HG02798 (cell line): ENCODE data around the gene MUC5AC.
"Not testable (repeated sequence)": the region's sequence is repeated elsewhere in the genome, so short reads cannot be mapped to it uniquely, and the experiment has no call there.

Experiments
- ATAC-seq: cut with Tn5 transposase; IDR thresholded peaks from one replicate; pipeline ENCODE4 v1.9.1; 2021; ENCODE audit warnings: mild to moderate bottlenecking; ENCODE audit not compliant: unreplicated experiment, poor library complexity

The MUC5AC gene

GRCh38 chr11:1203505-1204271 is 45.9 kb downstream of the MUC5AC start:
- no peak for ATAC-seq

GRCh38 chr11:1204381-1205101 is 46.8 kb downstream of the MUC5AC start:
- no peak for ATAC-seq

GRCh38 chr11:1205121-1205986 is 47.6 kb downstream of the MUC5AC start:
- no peak for ATAC-seq

- no peak for ATAC-seq
These were observed 48.2 kb downstream of the MUC5AC start for GRCh38 chr11:1205987-1206331.

GRCh38 chr11:1206391-1207271 is 48.9 kb downstream of the MUC5AC start:
- no peak for ATAC-seq

GRCh38 chr11:1207401-1208143 is 49.8 kb downstream of the MUC5AC start:
- ATAC-seq = no peak

- no peak for ATAC-seq
These were observed 50.3 kb downstream of the MUC5AC start for GRCh38 chr11:1208144-1208393.

- ATAC-seq = no peak
These were observed 50.9 kb downstream of the MUC5AC start for GRCh38 chr11:1208394-1209261.

GRCh38 chr11:1209371-1210057 is 51.8 kb downstream of the MUC5AC start:
- ATAC-seq = no peak

GRCh38 chr11:1211838-1212237 is 54.1 kb downstream of the MUC5AC start:
- ATAC-seq = no peak

- ATAC-seq = not testable (repeated sequence)
These were observed 58.1 kb downstream of the MUC5AC start for GRCh38 chr11:1215826-1216225.

GRCh38 chr11:1217151-1217550 is 59.4 kb downstream of the MUC5AC start:
- ATAC-seq = no peak

GRCh38 chr11:1218256-1218787 is 60.6 kb downstream of the MUC5AC start:
- no peak for ATAC-seq

GRCh38 chr11:1218788-1219445 is 61.2 kb downstream of the MUC5AC start:
- no peak for ATAC-seq

GRCh38 chr11:1219446-1219833 is 61.7 kb downstream of the MUC5AC start:
- no peak for ATAC-seq

GRCh38 chr11:1219834-1220815 is 62.4 kb downstream of the MUC5AC start:
- ATAC-seq = no peak
